ENCODE measurements around the gene TMEM200A. TPM values are rescaled to one million over a fixed set of nuclear protein-coding genes. Genes with fewer than 3 reads are reported as not detected.
A peak's percentile ranks its signal among the peaks of the same experiment; 100 is the strongest.

The TMEM200A gene
- total and polyA plus RNA-seq, 2 experiments from 2014 or later, result 44.5 to 47.0 TPM

GRCh38 chr6:130435181-130435580 lies 69.4 kb downstream of the TMEM200A start:
- Histone ChIP-seq H3K4me2 (ENCODE audit: unreplicated experiment) (no peak overlapping the region), H3K9me3 (ENCODE audit: low read depth) (no peaks in the 10 kb centered on the region), H2AFZ (no peak overlapping the region), H3K9ac (no peak overlapping the region), H3K27ac (no peak overlapping the region), H3K9me2 (ENCODE audit: insufficient read depth) (no peaks in the 10 kb centered on the region), H3K27me3 (replicated peaks; ENCODE audit: insufficient read depth) (no peaks in the 10 kb centered on the region), H3K79me2 (ENCODE audit: insufficient read depth) (peaks cover 73% of the 10 kb centered on the region), H3K4me1 (ENCODE audit: insufficient read depth) (peaks cover 8% of the 10 kb centered on the region), H4K20me1 (ENCODE audit: insufficient read depth) (no peaks in the 10 kb centered on the region), H3K4me3 (no peak overlapping the region), H3F3A (ENCODE audit: insufficient read depth) (peaks cover 6% of the 10 kb centered on the region; the same call in 1 of the 2 replicates), H3K36me3 (ENCODE audit: low read depth) (no peaks in the 10 kb centered on the region)
- TF ChIP-seq EZH2phosphoT487 (IDR thresholded peaks at IDR 0.05; ENCODE audit: insufficient read depth, low read depth), result no peak
- TF ChIP-seq EZH2 (IDR thresholded peaks at IDR 0.05; ENCODE audit: insufficient read depth, poor library complexity, severe bottlenecking), result no peak
- in situ Hi-C loops (cut with MboI), result no loop called here
- DNase-seq, result no peak
- 89 to 96% methylated on average over 4 of the region's 4 CpGs for WGBS, 2 experiments (ENCODE audit: low coverage in 1 of 2, low lambda C conversion rate in 2 of 2, missing lambda C conversion rate in 2 of 2)

GRCh38 chr6:130437961-130438360 lies 72.1 kb downstream of the TMEM200A start:
- in situ Hi-C loops (cut with MboI), result no loop called here
- Histone ChIP-seq H2AFZ (no peak overlapping the region), H4K20me1 (ENCODE audit: insufficient read depth) (no peaks in the 10 kb centered on the region), H3K27ac (no peak overlapping the region), H3K36me3 (ENCODE audit: low read depth) (peaks cover 20% of the 10 kb centered on the region), H3K4me3 (no peak overlapping the region), H3K4me1 (ENCODE audit: insufficient read depth) (peaks cover 8% of the 10 kb centered on the region), H3K9ac (no peak overlapping the region), H3K79me2 (ENCODE audit: insufficient read depth) (peaks cover 48% of the 10 kb centered on the region), H3K9me2 (ENCODE audit: insufficient read depth) (0 out of 2 replicates have a peak, but pooled peaks cover 5% of the 10 kb centered on the region), H3F3A (ENCODE audit: insufficient read depth) (peaks cover 6% of the 10 kb centered on the region; the same call in 1 of the 2 replicates), H3K27me3 (replicated peaks; ENCODE audit: insufficient read depth) (no peaks in the 10 kb centered on the region), H3K9me3 (ENCODE audit: low read depth) (no peaks in the 10 kb centered on the region), H3K4me2 (ENCODE audit: unreplicated experiment) (no peak overlapping the region)
- WGBS, 2 experiments (ENCODE audit: low coverage in 1 of 2, low lambda C conversion rate in 2 of 2, missing lambda C conversion rate in 2 of 2), result 47 to 55% methylated on average over 1 of the region's 1 CpG
- TF ChIP-seq EZH2 (IDR thresholded peaks at IDR 0.05; ENCODE audit: insufficient read depth, poor library complexity, severe bottlenecking), result no peak
- TF ChIP-seq EZH2phosphoT487 (IDR thresholded peaks at IDR 0.05; ENCODE audit: insufficient read depth, low read depth), result no peak
- DNase-seq, result no peak

GRCh38 chr6:130447374-130447773 lies 81.6 kb downstream of the TMEM200A start:
- Histone ChIP-seq H3K79me2 (ENCODE audit: insufficient read depth) (0 out of 2 replicates have a peak, but pooled peaks cover 3% of the 10 kb centered on the region), H3K4me2 (ENCODE audit: unreplicated experiment) (peak overlapping the region; percentile 58), H3F3A (ENCODE audit: insufficient read depth) (peaks cover 38% of the 10 kb centered on the region; the same call in 1 of the 2 replicates), H3K36me3 (ENCODE audit: low read depth) (peaks cover 3% of the 10 kb centered on the region), H4K20me1 (ENCODE audit: insufficient read depth) (no peaks in the 10 kb centered on the region), H3K4me3 (no peak overlapping the region), H3K4me1 (ENCODE audit: insufficient read depth) (peaks cover 14% of the 10 kb centered on the region), H3K9me3 (ENCODE audit: low read depth) (no peaks in the 10 kb centered on the region), H2AFZ (no peak overlapping the region), H3K9me2 (ENCODE audit: insufficient read depth) (no peaks in the 10 kb centered on the region; the same call in 1 of the 2 replicates), H3K9ac (no peak overlapping the region), H3K27me3 (replicated peaks; ENCODE audit: insufficient read depth) (no peaks in the 10 kb centered on the region), H3K27ac (peak overlapping the region; percentile 11; the same call in 1 of the 2 replicates)
- peak; percentile 53 for DNase-seq
- in situ Hi-C loops (cut with MboI), result no loop called here
- TF ChIP-seq EZH2phosphoT487 (IDR thresholded peaks at IDR 0.05; ENCODE audit: insufficient read depth, low read depth) (no peak), EZH2 (IDR thresholded peaks at IDR 0.05; ENCODE audit: insufficient read depth, poor library complexity, severe bottlenecking) (no peak)

GRCh38 chr6:130452336-130452735 lies 86.5 kb downstream of the TMEM200A start:
- Histone ChIP-seq H2AFZ (no peak overlapping the region), H3K9me3 (ENCODE audit: low read depth) (no peaks in the 10 kb centered on the region), H3K9me2 (ENCODE audit: insufficient read depth) (no peaks in the 10 kb centered on the region; the same call in 1 of the 2 replicates), H3K9ac (no peak overlapping the region), H3K27me3 (replicated peaks; ENCODE audit: insufficient read depth) (no peaks in the 10 kb centered on the region), H3K4me1 (ENCODE audit: insufficient read depth) (peaks cover 19% of the 10 kb centered on the region), H3K4me2 (ENCODE audit: unreplicated experiment) (no peak overlapping the region), H4K20me1 (ENCODE audit: insufficient read depth) (no peaks in the 10 kb centered on the region), H3K79me2 (ENCODE audit: insufficient read depth) (no peaks in the 10 kb centered on the region), H3F3A (ENCODE audit: insufficient read depth) (peaks cover 30% of the 10 kb centered on the region; the same call in 1 of the 2 replicates), H3K27ac (no peak overlapping the region), H3K4me3 (no peak overlapping the region), H3K36me3 (ENCODE audit: low read depth) (no peaks in the 10 kb centered on the region)
- no peak for DNase-seq
- WGBS, 2 experiments (ENCODE audit: low coverage in 1 of 2, low lambda C conversion rate in 2 of 2, missing lambda C conversion rate in 2 of 2), result 100% methylated on average over 1 of the region's 1 CpG
- no peak for TF ChIP-seq EZH2phosphoT487 (IDR thresholded peaks at IDR 0.05; ENCODE audit: insufficient read depth, low read depth)
- TF ChIP-seq EZH2 (IDR thresholded peaks at IDR 0.05; ENCODE audit: insufficient read depth, poor library complexity, severe bottlenecking), result no peak
- in situ Hi-C loops (cut with MboI), result no loop called here
